HTR-8/SVneo (cell line): ENCODE results near the gene HFM1.

Experiments used
- DNase-seq: peaks from one replicate; pipeline ENCODE4 v3.0.0; 2011; ENCODE audit warnings: low spot score, mixed read lengths; ENCODE audit not compliant: insufficient read length
- FAIRE-seq: peaks from 2 replicates; lab custom pipeline; 2011; peaks lifted over from hg19 to GRCh38; lab: Jason Lieb, UNC

The HFM1 gene

DNA sequence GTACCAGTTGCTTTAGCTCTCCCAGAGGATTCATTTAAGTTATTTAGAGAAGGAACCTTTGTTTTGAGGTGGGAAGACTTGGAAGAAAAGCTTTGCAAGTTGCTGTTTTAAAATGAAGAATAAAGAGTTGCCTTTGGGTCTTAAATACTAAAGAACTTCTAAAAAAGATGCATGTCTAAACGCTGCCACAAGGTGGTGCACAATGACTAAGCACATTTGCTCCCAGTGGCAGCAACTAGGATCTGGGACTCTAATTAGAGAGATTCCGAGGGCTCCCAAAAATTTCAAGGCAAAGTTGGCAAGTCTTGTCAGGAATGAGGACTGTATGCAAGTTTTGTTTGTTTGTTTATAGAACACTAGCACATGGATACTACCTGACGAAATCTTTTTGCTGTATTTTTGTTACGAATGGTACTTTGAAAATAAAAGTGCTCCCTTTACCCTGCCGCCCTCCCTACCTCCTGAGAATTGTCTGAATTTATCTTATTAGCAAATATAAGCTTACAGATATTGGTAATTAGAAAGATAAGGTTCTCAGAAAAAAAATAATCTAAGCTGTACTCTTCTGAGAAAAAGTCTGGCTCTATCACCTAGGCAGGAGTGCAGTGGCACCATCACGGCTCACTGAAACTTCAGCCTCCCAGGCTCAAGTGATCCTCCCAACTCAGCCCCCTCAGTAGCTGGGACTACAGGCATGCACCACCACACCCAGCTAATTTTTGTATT lies 121.8 kb downstream of the HFM1 start:
- FAIRE-seq (no peak), DNase-seq (peak; percentile 28)

DNA sequence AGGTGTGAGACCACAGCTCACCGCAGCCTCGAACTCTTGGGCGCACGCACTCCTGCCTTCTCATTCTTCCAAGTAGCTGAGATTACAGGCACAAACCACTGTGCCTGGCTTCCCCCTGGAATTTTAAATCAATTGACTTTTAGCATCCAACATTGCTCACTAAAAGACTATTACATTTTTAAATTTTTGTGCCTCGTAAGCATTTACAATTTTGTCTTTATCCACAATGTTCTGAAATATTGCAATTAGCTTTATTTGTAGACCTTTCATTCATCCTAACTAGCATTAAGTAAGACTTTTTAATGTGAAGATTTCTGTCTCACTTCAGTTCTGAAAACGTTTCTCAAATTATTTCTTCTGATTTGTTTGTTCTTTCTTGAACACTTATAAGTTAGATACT lies 122.9 kb downstream of the HFM1 start:
- FAIRE-seq (no peak), DNase-seq (no peak)

DNA sequence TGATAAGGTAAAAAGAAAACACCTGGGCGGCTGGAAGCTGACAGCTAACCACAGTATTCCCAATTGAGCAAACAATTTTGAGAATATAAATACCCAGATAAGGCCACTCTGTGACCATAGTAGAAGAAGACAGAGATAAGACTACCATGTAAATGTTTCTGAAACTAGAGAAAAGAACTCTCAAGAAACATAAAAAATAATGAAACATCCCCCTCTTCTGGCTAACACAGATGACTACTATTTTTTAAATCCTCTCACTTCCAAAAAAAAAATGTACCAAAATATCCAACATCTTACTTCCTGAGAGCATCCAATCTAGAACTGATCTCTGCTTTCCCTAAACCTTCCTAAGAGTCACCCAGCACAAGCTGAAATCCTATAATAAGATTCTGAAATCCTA lies 125.9 kb downstream of the HFM1 start:
- no peak for FAIRE-seq

DNA sequence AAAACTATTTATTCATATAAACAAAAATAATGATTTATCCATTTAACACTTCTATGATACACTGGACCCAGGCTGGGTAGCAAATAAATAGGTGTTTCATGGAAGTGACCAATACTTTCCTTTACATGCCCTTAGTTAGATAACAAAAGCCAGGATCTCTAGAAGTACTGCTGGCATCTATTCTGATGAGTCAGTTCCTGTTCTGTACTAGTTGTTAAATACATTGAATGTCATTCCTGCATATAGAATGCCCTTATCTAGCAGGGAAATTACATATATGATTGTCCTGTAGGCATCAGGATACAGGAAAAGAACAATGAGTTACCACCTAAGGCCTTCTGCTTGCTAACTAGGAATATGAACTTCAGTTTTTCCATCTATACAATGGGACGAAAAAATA lies 130.8 kb downstream of the HFM1 start:
- DNase-seq (no peak), FAIRE-seq (no peak)

More for the DNA sequence above, 125.9 kb downstream of the HFM1 start:
- DNase-seq, result peak; percentile 3

- DNase-seq, result no peak
- no peak for FAIRE-seq
Measured at GRCh38 chr1:91261655-91262054, 143.0 kb downstream of the HFM1 start.

- DNase-seq (no peak), FAIRE-seq (no peak)
Measured at GRCh38 chr1:91245435-91245834, 159.2 kb downstream of the HFM1 start.

- FAIRE-seq (no peak), DNase-seq (no peak)
Measured at GRCh38 chr1:91244737-91245136, 159.9 kb downstream of the HFM1 start.

- FAIRE-seq (no peak), DNase-seq (no peak)
Measured at GRCh38 chr1:91243171-91243570, 161.5 kb downstream of the HFM1 start.

DNA sequence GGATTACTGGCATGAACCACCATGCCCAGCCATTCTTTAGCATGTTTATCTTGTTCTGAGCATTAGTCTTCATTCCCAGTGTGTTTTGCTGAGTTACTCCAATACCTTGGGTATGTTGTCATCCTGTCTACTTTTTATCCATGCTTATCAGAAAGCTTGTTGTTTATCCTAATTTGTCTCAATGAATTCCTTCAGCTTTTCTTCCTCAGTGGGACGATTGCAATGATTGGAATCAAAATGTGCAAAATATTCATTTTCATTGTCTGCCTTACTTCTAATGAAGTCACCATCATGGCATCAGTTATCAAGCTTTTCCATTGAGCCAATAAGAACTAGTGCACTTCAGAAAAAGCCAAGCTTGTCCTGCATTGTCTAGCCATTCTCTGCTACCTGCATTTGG lies 170.5 kb downstream of the HFM1 start:
- no peak for DNase-seq

DNA sequence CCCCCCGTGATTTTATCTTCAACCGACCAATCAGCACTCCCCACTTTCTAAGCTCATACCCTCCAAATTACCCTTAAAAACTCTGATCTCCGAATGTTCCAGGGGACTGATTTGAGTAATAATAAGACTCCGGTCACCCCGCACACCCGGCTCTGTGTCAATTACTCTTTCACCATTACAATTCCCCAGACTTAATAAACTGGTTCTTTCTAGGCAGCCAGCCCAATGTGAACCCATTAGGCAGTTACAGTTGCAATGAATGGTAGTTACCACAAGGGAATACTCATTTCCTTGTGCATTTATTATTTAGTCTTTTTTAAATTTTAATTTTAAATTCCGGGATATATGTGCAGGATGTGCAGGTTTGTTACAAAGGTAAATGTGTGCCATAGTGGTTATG lies 177.9 kb downstream of the HFM1 start:
- FAIRE-seq, result no peak
- no peak for DNase-seq

More for the DNA sequence above, 170.5 kb downstream of the HFM1 start:
- FAIRE-seq, result no peak

DNA sequence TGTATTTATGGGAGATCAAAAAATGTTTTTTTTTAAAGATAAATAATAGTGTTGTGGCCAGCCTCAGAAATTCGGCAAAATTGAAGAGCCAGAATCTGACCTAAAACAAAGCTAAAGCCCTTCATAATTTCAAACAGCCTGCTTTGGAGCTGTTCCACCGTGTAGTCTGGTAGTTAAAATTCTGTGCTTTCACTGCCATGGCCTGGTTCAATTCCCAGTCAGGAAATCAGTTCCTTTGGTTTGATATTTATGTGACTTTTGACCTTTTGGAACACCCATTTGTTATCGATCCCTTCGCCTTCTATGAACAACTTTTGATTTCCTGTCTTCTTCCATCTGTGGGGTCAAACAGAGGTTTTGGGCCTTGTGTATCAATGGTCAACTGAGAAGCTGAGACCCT lies 179.8 kb downstream of the HFM1 start:
- FAIRE-seq, result no peak

DNA sequence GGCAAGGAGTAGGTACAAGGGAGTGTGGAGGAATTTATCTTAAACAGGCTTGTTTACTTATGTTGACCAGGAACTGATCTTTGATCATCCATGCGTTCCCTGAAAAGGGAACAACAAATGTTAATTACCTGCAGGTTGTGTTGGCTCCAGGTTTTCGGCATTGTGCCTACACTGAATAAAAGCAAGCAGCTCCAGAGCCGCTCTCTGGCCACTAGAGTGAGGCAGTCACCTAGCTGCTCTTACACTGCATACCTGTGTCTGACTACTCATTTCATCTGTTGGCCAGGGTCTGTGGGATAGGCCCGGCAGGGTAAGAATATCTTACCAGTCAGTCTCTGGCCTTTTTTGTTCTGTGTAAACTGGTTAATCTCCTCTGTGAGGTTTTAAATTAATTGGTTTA lies 183.6 kb downstream of the HFM1 start:
- FAIRE-seq, result no peak
- DNase-seq, result no peak

More for the DNA sequence above, 179.8 kb downstream of the HFM1 start:
- DNase-seq, result no peak

DNA sequence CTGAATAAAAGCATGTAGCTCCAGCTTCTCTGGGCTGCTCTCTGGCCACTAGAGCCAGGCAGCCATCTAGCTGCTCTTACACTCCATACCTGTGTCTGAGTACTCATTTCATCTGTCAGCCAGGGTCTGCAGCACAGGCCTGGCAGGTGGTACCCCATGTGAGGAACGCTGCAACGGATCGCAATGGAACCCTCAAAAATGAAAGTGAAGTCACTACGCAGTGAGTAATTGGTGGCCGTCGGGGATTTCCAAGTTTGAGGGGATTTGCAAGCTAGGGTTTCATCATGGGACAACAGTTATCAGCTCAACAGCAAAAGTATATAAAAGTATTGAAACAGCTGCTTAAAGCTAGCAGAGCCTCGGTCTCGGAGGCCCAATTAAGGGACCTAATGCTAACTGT lies 186.7 kb downstream of the HFM1 start:
- no peak for FAIRE-seq

More for the DNA sequence above, 186.7 kb downstream of the HFM1 start:
- DNase-seq, result no peak
